ENCODE data around the gene TRAIP.

DNA sequence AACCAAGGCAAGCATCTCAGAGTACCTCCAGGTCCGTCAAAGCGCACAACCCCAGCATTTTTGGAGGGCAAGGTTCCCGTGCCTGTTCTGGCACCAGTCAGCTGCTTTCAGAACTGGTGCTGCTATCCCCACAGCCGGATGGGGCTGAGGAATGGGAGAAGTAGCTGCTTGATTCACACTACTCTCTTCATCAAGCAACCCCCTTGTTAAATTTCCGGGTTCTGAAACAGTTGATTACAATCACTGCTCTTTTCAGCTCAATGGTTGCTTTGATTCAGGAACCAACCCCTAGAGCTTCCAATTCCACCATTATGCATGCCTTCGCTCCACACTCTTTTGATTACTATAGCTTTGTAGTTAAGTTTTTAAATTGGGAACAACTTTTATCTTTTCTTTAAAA lies 30.3 kb downstream of the TRAIP start:
- no peak for TF ChIP-seq CTCF (conservative IDR thresholded peaks at IDR 0.05; ENCODE audit: low read length)
- no peak for TF ChIP-seq EZH2phosphoT487 (IDR thresholded peaks at IDR 0.05; ENCODE audit: borderline replicate concordance)
